Right lobe of liver (tissue), 4 donors: ENCODE data around the gene NOTCH1.

Experiments used
- POLR2A ChIP-seq: fragments of 450-650 bp; IDR thresholded peaks from one replicate; pipeline ENCODE4 v1.6.1; 2017; ENCODE audit warnings: antibody characterized with exemption, mild to moderate bottlenecking
- TF ChIP-seq, protein P1 (sequence below), 4 donors: fragments of 200-600 bp in 3 of 4; fragments of 450-650 bp in 1 of 4; IDR thresholded peaks; one replicate each; pipeline versions ENCODE4 v1.5.1 to v1.8.0; 2016 to 2022; ENCODE audit warnings: antibody characterized with exemption in 4 of 4, mild to moderate bottlenecking in 2 of 4
- donor health status: DM: no; HTN: no; CAD: no.
- donor health status: DM: no; HTN: no; CAD: no.
- donor health status: DM: no; HTN: yes; CAD: no.

DNA sequence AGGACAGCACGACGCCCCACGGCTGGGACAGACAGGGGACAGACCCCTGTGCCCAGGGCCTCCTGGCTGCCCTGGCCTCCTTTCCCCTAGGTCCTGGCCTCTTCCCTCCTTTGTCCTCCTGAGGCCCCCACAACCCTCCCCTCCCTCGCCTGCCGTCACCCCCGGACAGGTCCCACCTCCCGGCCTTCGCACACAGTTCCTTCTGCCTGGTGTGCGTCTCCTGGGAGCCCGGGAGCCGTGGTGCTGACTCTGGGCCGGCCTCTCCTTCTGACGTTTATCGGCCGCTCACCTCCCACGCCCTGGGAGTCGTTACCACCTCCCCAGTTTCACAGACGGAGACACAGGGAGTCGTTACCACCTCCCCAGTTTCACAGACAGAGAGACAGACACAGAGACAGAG, 25.1 kb upstream of the NOTCH1 start:
- TF ChIP-seq, protein P1, sequence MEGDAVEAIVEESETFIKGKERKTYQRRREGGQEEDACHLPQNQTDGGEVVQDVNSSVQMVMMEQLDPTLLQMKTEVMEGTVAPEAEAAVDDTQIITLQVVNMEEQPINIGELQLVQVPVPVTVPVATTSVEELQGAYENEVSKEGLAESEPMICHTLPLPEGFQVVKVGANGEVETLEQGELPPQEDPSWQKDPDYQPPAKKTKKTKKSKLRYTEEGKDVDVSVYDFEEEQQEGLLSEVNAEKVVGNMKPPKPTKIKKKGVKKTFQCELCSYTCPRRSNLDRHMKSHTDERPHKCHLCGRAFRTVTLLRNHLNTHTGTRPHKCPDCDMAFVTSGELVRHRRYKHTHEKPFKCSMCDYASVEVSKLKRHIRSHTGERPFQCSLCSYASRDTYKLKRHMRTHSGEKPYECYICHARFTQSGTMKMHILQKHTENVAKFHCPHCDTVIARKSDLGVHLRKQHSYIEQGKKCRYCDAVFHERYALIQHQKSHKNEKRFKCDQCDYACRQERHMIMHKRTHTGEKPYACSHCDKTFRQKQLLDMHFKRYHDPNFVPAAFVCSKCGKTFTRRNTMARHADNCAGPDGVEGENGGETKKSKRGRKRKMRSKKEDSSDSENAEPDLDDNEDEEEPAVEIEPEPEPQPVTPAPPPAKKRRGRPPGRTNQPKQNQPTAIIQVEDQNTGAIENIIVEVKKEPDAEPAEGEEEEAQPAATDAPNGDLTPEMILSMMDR (IDR thresholded peaks at IDR 0.05): no peak
- TF ChIP-seq POLR2A: no peak
